ENCODE data around the gene POLE.
A peak's percentile ranks its signal among the peaks of the same experiment; 100 is the strongest.

POLE gene

DNA sequence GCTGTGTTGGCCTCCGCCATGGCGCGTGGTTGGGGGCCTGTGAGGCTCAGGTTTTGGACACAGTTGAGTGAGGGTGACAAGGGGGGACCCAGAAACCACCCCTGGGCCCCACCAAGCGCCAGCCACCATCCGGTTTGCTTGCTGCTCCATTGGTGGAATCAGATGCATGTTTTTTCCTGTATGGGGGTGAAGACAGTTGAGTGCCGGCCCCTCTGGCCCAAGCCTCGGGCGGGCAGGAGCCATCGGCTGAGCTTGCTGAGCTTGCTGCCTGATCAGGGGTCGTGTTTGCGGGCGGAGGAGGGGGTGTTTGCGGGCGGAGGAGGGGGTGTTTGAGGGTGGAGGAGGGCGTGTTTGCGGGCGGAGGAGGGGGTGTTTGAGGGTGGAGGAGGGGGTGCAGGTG lies 29.9 kb upstream of the POLE start:
- Histone ChIP-seq H3K4me1 (ENCODE audit: control insufficient read depth, insufficient read depth, low read length, unreplicated experiment) (no peaks in the 10 kb centered on the region), H3K27me3 (ENCODE audit: insufficient read depth, low read length) (no peaks in the 10 kb centered on the region), H3K36me3 (ENCODE audit: insufficient read depth, low read length) (peaks cover 19% of the 10 kb centered on the region; the same call in 1 of the 2 replicates), H2AFZ (ENCODE audit: low read length, unreplicated experiment) (no peak overlapping the region), H3K4me3 (ENCODE audit: low read depth, low read length) (no peak overlapping the region), H3K79me2 (ENCODE audit: control insufficient read depth, insufficient read depth, low read length, unreplicated experiment) (peaks cover 28% of the 10 kb centered on the region), H3K27ac (ENCODE audit: low read depth, low read length) (no peak overlapping the region)

DNA sequence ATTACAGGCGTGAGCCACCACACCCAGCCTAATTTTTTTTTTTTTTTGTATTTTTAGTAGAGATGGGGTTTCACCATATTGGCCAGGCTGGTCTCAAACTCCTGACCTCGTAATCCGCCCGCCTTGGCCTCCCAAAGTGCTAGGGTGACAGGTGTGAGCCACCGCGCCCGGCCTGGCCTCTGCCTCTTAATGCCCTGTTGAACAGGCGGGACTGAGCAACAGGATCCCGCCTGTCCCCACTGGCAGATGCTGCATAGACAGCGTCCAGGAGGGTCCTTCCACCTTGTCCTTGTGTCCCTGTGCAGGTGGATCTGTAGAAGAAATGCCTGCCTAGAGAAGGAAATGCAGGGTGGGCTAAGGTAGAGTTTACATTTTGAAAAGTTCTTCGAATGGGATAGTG lies 29.2 kb upstream of the POLE start:
- Histone ChIP-seq H3K27me3 (ENCODE audit: insufficient read depth, low read length) (no peaks in the 10 kb centered on the region), H3K4me1 (ENCODE audit: control insufficient read depth, insufficient read depth, low read length, unreplicated experiment) (no peaks in the 10 kb centered on the region), H3K79me2 (ENCODE audit: control insufficient read depth, insufficient read depth, low read length, unreplicated experiment) (peaks cover 34% of the 10 kb centered on the region), H3K36me3 (ENCODE audit: insufficient read depth, low read length) (peaks cover 15% of the 10 kb centered on the region; the same call in 1 of the 2 replicates), H3K4me3 (ENCODE audit: low read depth, low read length) (no peak overlapping the region), H3K27ac (ENCODE audit: low read depth, low read length) (no peak overlapping the region), H2AFZ (ENCODE audit: low read length, unreplicated experiment) (no peak overlapping the region)

DNA sequence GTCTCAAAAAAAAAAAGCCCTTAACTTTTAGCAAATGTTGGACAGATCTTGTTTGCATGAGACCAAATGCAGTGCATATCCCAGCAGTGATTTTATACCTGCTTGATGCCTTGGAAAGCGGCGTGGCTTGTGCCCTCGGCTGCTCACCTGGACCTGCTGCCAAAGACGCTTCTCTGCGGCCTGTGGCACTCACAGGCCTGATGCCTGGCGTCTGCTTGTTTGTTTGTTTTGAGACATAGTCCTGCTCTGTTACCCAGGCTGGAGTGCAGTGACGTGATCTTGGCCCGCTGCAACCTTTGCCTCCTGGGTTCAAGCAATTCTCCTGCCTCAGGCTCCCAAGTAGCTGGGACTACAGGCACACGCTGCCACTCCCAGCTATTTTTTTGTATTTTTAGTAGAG lies 28.7 kb upstream of the POLE start:
- Histone ChIP-seq H3K4me1 (ENCODE audit: control insufficient read depth, insufficient read depth, low read length, unreplicated experiment) (no peaks in the 10 kb centered on the region), H3K79me2 (ENCODE audit: control insufficient read depth, insufficient read depth, low read length, unreplicated experiment) (peaks cover 39% of the 10 kb centered on the region), H3K36me3 (ENCODE audit: insufficient read depth, low read length) (peaks cover 10% of the 10 kb centered on the region; the same call in 1 of the 2 replicates)

DNA sequence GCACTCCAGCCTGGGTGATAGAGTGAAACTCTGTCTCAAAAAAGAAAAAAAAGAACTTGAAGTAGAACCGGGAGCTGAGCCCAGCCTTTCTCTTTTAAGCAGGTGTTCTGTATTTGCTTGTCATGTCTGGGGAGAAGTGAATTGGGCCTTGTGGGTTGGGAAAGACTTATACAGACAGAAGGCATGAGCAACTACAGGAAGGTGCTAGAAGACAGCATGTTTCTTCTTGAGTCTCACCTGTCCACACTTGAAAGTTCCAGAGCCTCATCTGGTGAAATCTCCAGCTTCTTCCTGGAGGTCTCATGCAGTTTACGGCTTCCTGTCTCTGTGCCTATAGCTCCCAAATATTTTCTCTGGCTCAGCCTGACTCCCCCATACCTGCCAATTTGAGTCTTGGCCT lies 26.0 kb upstream of the POLE start:
- H3K27ac ChIP-seq (ENCODE audit: low read depth, low read length), result no peak overlapping the region
- H3K79me2 ChIP-seq (ENCODE audit: control insufficient read depth, insufficient read depth, low read length, unreplicated experiment), result peaks cover 42% of the 10 kb centered on the region

More for the DNA sequence above, 28.7 kb upstream of the POLE start:
- H3K4me3 ChIP-seq (ENCODE audit: low read depth, low read length), result no peak overlapping the region
- H3K27ac ChIP-seq (ENCODE audit: low read depth, low read length), result no peak overlapping the region
- H2AFZ ChIP-seq (ENCODE audit: low read length, unreplicated experiment), result no peak overlapping the region
- H3K27me3 ChIP-seq (ENCODE audit: insufficient read depth, low read length), result no peaks in the 10 kb centered on the region

GRCh38 chr12:132711080-132711843 lies 24.1 kb upstream of the POLE start:
- H3K36me3 ChIP-seq (ENCODE audit: insufficient read depth, low read length), result no peaks in the 10 kb centered on the region
- peaks cover 42% of the 10 kb centered on the region for H3K79me2 ChIP-seq (ENCODE audit: control insufficient read depth, insufficient read depth, low read length, unreplicated experiment)

More for the DNA sequence above, 26.0 kb upstream of the POLE start:
- Histone ChIP-seq H3K36me3 (ENCODE audit: insufficient read depth, low read length) (peaks cover 4% of the 10 kb centered on the region; the same call in 1 of the 2 replicates), H3K27me3 (ENCODE audit: insufficient read depth, low read length) (no peaks in the 10 kb centered on the region), H2AFZ (ENCODE audit: low read length, unreplicated experiment) (no peak overlapping the region), H3K4me3 (ENCODE audit: low read depth, low read length) (no peak overlapping the region), H3K4me1 (ENCODE audit: control insufficient read depth, insufficient read depth, low read length, unreplicated experiment) (no peaks in the 10 kb centered on the region)

GRCh38 chr12:132710405-132711079 lies 23.4 kb upstream of the POLE start, which contains the start of gene PGAM5:
PGAM5 (plus strand) TSS chr12:132710842; CDS start chr12:132710877, 35 bp downstream.
- Histone ChIP-seq H3K4me3 (ENCODE audit: low read depth, low read length) (peak within 1 kb of the TSS; percentile 99), H3K36me3 (ENCODE audit: insufficient read depth, low read length) (no peaks in the 10 kb centered on the region), H3K79me2 (ENCODE audit: control insufficient read depth, insufficient read depth, low read length, unreplicated experiment) (peaks cover 42% of the 10 kb centered on the region), H3K27ac (ENCODE audit: low read depth, low read length) (0 out of 2 replicates have a peak within 1 kb of the TSS, but pooled peaks have one; percentile 13), H3K4me1 (ENCODE audit: control insufficient read depth, insufficient read depth, low read length, unreplicated experiment) (no peaks in the 10 kb centered on the region), H2AFZ (ENCODE audit: low read length, unreplicated experiment) (peak within 1 kb of the TSS; percentile 65), H3K27me3 (ENCODE audit: insufficient read depth, low read length) (no peaks in the 10 kb centered on the region)

More at GRCh38 chr12:132711080-132711843, 24.1 kb upstream of the POLE start:
- Histone ChIP-seq H3K27ac (ENCODE audit: low read depth, low read length) (no peak overlapping the region), H3K4me1 (ENCODE audit: control insufficient read depth, insufficient read depth, low read length, unreplicated experiment) (no peaks in the 10 kb centered on the region), H3K27me3 (ENCODE audit: insufficient read depth, low read length) (no peaks in the 10 kb centered on the region), H2AFZ (ENCODE audit: low read length, unreplicated experiment) (peak overlapping the region; percentile 65), H3K4me3 (ENCODE audit: low read depth, low read length) (peak overlapping the region; percentile 99)

- Histone ChIP-seq H3K79me2 (ENCODE audit: control insufficient read depth, insufficient read depth, low read length, unreplicated experiment) (peaks cover 42% of the 10 kb centered on the region), H3K27ac (ENCODE audit: low read depth, low read length) (0 out of 2 replicates have a peak overlapping the region, but pooled peaks have one; percentile 13), H3K4me1 (ENCODE audit: control insufficient read depth, insufficient read depth, low read length, unreplicated experiment) (no peaks in the 10 kb centered on the region), H3K27me3 (ENCODE audit: insufficient read depth, low read length) (no peaks in the 10 kb centered on the region), H3K36me3 (ENCODE audit: insufficient read depth, low read length) (no peaks in the 10 kb centered on the region), H3K4me3 (ENCODE audit: low read depth, low read length) (peak overlapping the region; percentile 99), H2AFZ (ENCODE audit: low read length, unreplicated experiment) (peak overlapping the region; percentile 65)
Observed at GRCh38 chr12:132710043-132710404, 22.9 kb upstream of the POLE start.

- Histone ChIP-seq H3K27ac (ENCODE audit: low read depth, low read length) (no peak overlapping the region), H3K4me3 (ENCODE audit: low read depth, low read length) (no peak overlapping the region), H2AFZ (ENCODE audit: low read length, unreplicated experiment) (no peak overlapping the region), H3K36me3 (ENCODE audit: insufficient read depth, low read length) (no peaks in the 10 kb centered on the region), H3K4me1 (ENCODE audit: control insufficient read depth, insufficient read depth, low read length, unreplicated experiment) (no peaks in the 10 kb centered on the region), H3K79me2 (ENCODE audit: control insufficient read depth, insufficient read depth, low read length, unreplicated experiment) (peaks cover 24% of the 10 kb centered on the region), H3K27me3 (ENCODE audit: insufficient read depth, low read length) (no peaks in the 10 kb centered on the region)
Observed at GRCh38 chr12:132708150-132708549, 21.0 kb upstream of the POLE start.

- Histone ChIP-seq H3K4me1 (ENCODE audit: control insufficient read depth, insufficient read depth, low read length, unreplicated experiment) (no peaks in the 10 kb centered on the region), H2AFZ (ENCODE audit: low read length, unreplicated experiment) (no peak overlapping the region), H3K36me3 (ENCODE audit: insufficient read depth, low read length) (no peaks in the 10 kb centered on the region), H3K4me3 (ENCODE audit: low read depth, low read length) (no peak overlapping the region), H3K79me2 (ENCODE audit: control insufficient read depth, insufficient read depth, low read length, unreplicated experiment) (peaks cover 17% of the 10 kb centered on the region), H3K27ac (ENCODE audit: low read depth, low read length) (no peak overlapping the region), H3K27me3 (ENCODE audit: insufficient read depth, low read length) (no peaks in the 10 kb centered on the region)
Observed at GRCh38 chr12:132707241-132707640, 20.1 kb upstream of the POLE start.

GRCh38 chr12:132703641-132704040 lies 16.5 kb upstream of the POLE start:
- H2AFZ ChIP-seq (ENCODE audit: low read length, unreplicated experiment), result no peak overlapping the region
- H3K79me2 ChIP-seq (ENCODE audit: control insufficient read depth, insufficient read depth, low read length, unreplicated experiment), result no peaks in the 10 kb centered on the region
- no peaks in the 10 kb centered on the region for H3K27me3 ChIP-seq (ENCODE audit: insufficient read depth, low read length)
- no peak overlapping the region for H3K4me3 ChIP-seq (ENCODE audit: low read depth, low read length)
- no peaks in the 10 kb centered on the region for H3K36me3 ChIP-seq (ENCODE audit: insufficient read depth, low read length)
- H3K4me1 ChIP-seq (ENCODE audit: control insufficient read depth, insufficient read depth, low read length, unreplicated experiment), result peaks cover 5% of the 10 kb centered on the region
- H3K27ac ChIP-seq (ENCODE audit: low read depth, low read length), result no peak overlapping the region

Measured in ACC112 (cell line).